Stomach smooth muscle (tissue), 2 donors: Measurements from ENCODE around the gene GPATCH4.

Experiments used
- H3K27ac ChIP-seq: one replicate; pipeline ENCODE4 v1.7.0; 2013; ENCODE audit warnings: mild to moderate bottlenecking, low read length, inconsistent platforms
- H3K27me3 ChIP-seq, 2 donors: one replicate each; pipeline ENCODE4 v1.7.0; 2013; ENCODE audit warnings: low read length in 2 of 2; ENCODE audit not compliant: insufficient read depth in 2 of 2, control insufficient read depth in 1 of 2
- H3K36me3 ChIP-seq, 2 donors: one replicate each; pipeline ENCODE4 v1.7.0; 2013; ENCODE audit warnings: low read length in 2 of 2; ENCODE audit not compliant: control insufficient read depth in 2 of 2, insufficient read depth in 2 of 2
- H3K4me1 ChIP-seq: one replicate; pipeline ENCODE4 v1.7.0; 2013; ENCODE audit warnings: low read length; ENCODE audit not compliant: control insufficient read depth, insufficient read depth
- H3K4me3 ChIP-seq, 2 donors: one replicate each; pipeline ENCODE4 v1.7.0; 2013; ENCODE audit warnings: low read length in 2 of 2
- H3K9ac ChIP-seq, 2 donors: one replicate each; pipeline ENCODE4 v1.7.0; 2013; ENCODE audit warnings: low read length in 2 of 2, mild to moderate bottlenecking in 1 of 2
- H3K9me3 ChIP-seq, 2 donors: one replicate each; pipeline ENCODE4 v1.7.0; 2013; ENCODE audit warnings: low read length in 2 of 2; ENCODE audit not compliant: control insufficient read depth in 2 of 2
- donor health status: healthy.
- donor health status: Pancreatic carcinoma.

Gene GPATCH4

DNA sequence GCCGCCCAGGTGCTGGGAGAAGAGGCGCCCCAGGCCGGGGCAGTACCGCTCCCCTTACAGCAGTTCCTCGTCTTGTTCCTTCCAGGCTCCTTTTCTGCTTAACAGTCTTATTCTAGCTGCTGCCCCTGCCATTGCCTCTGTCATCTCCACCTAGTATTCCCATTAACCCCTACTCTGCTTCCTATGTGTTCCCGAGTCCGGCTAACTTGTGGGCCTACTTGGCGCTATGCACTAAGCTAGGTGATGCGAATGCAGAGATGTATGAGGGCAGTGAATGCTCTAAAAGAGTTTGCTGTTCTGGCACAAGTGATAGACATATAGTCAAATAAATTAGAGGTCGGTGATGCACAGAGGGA is 28.6 kb downstream of the GPATCH4 start:
- Histone ChIP-seq H3K36me3 (no peaks in the 10 kb centered on the region), H3K9ac (no peak overlapping the region), H3K4me1 (peaks cover 13% of the 10 kb centered on the region), H3K9me3 (no peaks in the 10 kb centered on the region), H3K27me3 (peaks cover 0 to 5% of the 10 kb centered on the region in 2 donors), H3K27ac (no peak overlapping the region), H3K4me3 (peak overlapping the region; percentile 53 to 74)

DNA sequence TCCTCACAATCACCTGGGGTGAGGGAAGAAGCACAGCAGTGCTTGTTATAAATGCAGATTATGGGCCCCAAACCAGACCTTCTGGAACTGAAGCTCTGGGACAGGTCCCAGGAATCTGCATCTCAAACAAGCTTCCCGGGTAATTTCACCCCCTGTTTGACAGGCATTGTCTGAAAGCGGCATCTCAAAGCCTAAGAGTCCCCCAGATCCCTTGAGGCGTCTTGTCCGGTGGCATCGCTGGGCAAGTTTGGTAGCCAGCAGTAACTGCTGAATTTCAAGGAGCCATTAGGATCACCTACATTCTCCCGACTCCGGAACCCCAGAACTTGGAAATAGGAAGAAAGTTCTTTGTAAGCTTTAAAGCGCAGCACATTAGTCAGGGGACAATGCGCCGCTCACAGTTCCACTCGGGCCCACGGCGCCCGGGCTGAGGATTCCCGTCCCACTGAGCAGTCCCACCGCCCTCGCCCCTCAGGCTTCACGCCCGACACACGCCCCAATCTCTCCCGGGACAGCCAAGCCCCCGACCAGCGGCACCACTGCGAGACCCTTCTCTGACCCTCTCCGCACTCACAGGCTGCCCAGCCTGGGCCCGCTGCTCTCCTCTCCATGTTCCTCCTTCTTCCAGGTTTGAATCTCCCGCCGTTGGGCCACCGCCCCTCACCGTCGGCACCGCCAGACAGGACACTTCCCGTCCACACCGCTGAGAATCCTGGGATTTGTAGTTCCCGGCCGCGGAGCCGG is 29.2 kb downstream of the GPATCH4 start, which contains the start of gene IQGAP3:
Gene IQGAP3, minus strand, starts transcription at position 647 of the 744 bp plus-strand sequence. Its CDS starts 36 bp downstream, at position 611.
- no peaks in the 10 kb centered on the region for H3K9me3 ChIP-seq
- H3K9ac ChIP-seq, result peak within 1 kb of the TSS; percentile 29 to 55
- H3K4me1 ChIP-seq, result peaks cover 13% of the 10 kb centered on the region
- no peaks in the 10 kb centered on the region for H3K36me3 ChIP-seq
- H3K27ac ChIP-seq, result no peak within 1 kb of the TSS
- peaks cover 0 to 5% of the 10 kb centered on the region in 2 donors for H3K27me3 ChIP-seq
- H3K4me3 ChIP-seq, result peak within 1 kb of the TSS; percentile 53 to 74

DNA sequence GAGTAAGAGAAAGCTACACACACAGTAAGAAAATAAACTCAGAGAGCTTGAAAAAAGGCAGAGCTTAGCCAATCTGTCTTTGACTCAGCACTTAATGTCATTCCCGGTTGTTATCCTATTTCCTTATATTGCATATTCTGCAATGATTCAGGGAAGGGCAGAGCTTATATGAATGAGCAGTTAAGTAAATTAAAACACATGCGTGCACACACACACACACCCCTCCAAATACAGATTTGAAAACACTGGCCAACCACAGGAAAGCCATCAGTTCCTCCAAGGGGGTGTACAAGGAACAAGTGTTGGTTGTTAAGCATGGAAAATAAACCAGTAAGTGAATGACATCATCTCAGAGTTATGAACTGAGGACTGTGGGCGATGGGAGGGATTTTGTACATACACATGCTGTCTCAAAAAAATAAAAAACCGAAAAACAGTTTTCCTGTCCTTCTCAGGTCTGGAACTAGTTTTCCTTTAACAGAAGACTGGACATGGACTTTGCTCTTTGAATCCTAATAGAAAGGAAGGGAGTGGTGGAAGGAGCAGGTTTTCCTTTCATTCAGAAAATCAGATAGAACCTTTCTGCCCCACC is 29.9 kb downstream of the GPATCH4 start:
- no peak overlapping the region for H3K4me3 ChIP-seq
- H3K4me1 ChIP-seq, result peaks cover 13% of the 10 kb centered on the region
- no peak overlapping the region for H3K27ac ChIP-seq
- H3K9me3 ChIP-seq, result no peaks in the 10 kb centered on the region
- H3K36me3 ChIP-seq, result no peaks in the 10 kb centered on the region
- H3K27me3 ChIP-seq, result peaks cover 0 to 5% of the 10 kb centered on the region in 2 donors
- peak overlapping the region in 1 of 2 donors; percentile 55 for H3K9ac ChIP-seq

DNA sequence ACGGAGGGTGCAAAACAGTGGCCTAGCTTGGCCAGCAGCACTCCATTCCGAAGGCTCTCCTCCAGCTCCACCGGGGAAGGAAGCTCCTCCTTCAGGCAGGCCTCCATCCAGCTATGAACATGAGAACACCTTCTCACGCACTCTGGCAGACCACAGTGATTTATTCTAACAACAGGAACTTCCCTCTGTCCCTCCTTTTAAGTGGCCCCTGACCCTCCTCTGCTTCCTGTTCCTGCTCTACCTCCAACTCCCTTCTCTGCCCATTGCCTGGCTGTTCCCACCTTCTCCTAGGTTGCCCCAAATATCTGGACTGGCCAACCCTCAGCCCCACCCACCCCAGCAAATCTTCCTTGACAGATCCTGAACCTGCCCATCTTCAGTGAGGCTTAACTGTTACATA is 34.8 kb downstream of the GPATCH4 start:
- Histone ChIP-seq H3K4me3 (no peak overlapping the region), H3K36me3 (no peaks in the 10 kb centered on the region), H3K4me1 (no peaks in the 10 kb centered on the region), H3K27ac (no peak overlapping the region), H3K9ac (no peak overlapping the region), H3K27me3 (peaks cover 0 to 2% of the 10 kb centered on the region in 2 donors), H3K9me3 (no peaks in the 10 kb centered on the region)

DNA sequence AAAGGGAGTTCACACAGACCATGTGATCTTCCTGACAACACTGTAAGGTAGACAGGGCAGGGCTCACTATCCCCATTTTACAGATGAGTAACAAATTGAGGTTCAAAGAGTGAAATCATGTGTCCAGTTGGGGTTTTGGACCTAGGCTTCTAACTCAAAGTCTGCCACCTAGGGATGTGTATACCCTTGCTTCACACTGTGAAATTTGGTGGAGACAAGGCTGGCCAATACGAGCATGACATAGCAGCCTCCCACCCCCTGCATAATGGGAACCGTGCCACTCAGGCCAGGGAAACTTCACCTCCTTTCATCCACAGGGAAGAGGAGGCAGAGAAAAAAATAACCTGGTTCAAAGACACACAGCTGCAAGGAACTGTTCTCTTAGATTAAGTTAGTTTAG is 35.8 kb downstream of the GPATCH4 start:
- Histone ChIP-seq H3K4me1 (no peaks in the 10 kb centered on the region), H3K27ac (no peak overlapping the region), H3K4me3 (no peak overlapping the region), H3K9ac (no peak overlapping the region), H3K36me3 (no peaks in the 10 kb centered on the region), H3K9me3 (no peaks in the 10 kb centered on the region), H3K27me3 (peaks cover 0 to 2% of the 10 kb centered on the region in 2 donors)

DNA sequence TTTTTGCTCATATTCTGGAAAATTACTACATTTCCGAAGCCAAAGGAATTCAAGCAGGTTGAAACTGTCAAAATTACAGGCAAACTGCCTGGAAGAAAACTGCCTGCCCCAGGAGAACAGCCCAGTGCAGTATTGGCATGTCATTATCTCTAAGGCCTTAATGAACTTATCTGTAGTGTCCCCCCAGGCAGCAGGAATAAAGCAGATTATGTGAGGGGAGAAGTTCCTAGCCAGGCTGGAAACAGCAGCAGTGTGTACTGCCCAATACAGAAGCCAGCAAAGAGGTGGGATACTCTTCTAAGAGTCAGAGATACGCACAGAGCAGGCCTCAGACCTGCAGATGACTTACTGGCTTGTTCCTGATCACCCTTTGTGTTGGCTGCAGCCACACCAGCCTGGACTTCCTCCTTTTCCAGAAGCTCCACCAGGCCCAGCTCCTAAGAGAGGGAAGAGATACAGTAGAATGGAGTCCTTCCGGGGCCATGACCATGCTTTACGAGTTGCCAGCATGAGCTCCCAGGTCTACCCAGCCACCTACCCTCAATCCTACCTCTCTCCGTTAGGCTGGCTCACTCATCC is 40.6 kb downstream of the GPATCH4 start:
- Histone ChIP-seq H3K9me3 (no peaks in the 10 kb centered on the region), H3K27ac (no peak overlapping the region), H3K27me3 (no peaks in the 10 kb centered on the region), H3K36me3 (no peaks in the 10 kb centered on the region), H3K9ac (no peak overlapping the region), H3K4me1 (no peaks in the 10 kb centered on the region), H3K4me3 (no peak overlapping the region)

DNA sequence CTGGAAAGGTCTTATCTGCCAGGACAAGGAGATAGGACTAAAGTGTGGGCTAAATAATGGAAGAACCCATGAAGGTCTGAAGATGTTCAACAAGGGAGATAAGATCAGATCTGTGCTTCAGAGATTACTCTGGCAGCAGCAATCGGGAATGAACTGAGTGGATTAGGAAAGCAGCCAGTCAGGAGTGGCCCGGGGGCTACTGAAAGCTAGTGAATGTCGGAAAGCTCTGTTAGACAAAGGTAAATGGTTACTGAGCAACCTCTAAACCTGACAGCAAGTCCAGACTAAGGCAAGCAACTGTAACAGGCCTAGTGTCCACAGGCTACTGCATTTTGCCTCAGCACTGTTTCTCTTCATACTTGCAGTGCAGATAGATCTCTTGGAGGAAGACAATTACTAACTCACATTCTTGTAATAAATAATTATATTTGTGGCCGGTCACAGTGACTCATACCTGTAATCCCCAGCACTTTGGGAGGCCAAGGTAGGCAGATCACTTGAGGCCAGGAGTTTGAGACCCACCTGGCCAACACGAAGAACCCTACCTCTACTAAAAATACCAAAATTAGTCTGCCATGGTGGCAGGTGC is 41.4 kb downstream of the GPATCH4 start:
- no peak overlapping the region for H3K4me3 ChIP-seq
- H3K9ac ChIP-seq, result no peak overlapping the region
- no peak overlapping the region for H3K27ac ChIP-seq
- no peaks in the 10 kb centered on the region for H3K9me3 ChIP-seq
- no peaks in the 10 kb centered on the region for H3K36me3 ChIP-seq
- no peaks in the 10 kb centered on the region for H3K27me3 ChIP-seq
- no peaks in the 10 kb centered on the region for H3K4me1 ChIP-seq

DNA sequence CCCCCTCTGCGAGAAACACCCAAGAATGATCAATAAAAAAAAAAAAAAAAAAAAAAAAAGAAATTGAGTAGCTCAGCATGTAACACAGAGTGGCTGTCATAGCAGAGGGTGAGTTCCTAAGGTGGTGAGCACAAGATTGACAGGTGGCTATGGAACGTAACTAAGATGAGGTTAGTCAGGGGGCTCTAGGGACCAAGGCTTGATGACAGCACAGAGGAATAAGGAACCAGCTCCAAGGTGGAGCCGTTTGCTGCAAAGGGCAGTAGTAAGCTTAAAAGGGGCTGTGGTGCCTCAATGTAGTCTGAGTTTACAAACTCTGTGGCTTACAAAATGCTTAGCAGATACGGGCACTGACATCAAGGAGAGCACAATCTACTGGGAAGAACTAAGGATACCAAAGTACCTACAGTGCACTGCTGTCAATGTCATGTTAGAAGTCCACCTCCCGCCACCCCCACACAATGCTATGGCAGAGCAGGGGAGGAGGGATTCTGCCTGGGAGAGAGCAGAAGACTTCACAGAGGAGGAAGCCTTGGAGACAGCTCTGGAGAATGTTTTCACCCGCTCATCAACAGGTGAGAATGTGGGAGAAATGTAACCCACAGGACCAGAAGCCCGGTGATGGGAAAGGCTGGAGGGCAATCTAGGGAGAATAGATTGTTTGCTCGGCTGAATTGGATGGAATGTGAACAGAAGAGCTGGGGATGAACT is 42.0 kb downstream of the GPATCH4 start:
- Histone ChIP-seq H3K9me3 (no peaks in the 10 kb centered on the region), H3K27me3 (no peaks in the 10 kb centered on the region), H3K36me3 (no peaks in the 10 kb centered on the region), H3K4me3 (no peak overlapping the region), H3K4me1 (peaks cover 2% of the 10 kb centered on the region), H3K27ac (no peak overlapping the region), H3K9ac (no peak overlapping the region)

DNA sequence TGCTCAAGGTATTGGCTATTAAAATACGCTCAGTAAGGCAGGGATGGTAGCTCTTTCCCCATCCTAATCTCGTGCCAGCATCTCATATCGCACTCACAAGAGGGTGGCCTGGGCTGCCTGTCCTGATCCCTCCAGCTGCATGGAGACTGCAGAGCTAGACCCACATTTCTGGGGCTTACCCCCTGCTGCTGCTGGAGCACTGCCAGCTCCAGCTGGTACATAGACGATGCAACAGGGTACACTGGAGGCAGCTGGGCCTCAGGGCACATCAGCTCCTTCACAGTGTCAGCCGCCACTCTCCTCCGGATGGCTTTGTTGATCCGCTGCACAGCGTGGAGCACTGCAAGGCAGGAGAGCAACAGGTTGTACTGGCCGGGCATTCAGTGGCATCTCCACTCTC is 44.9 kb downstream of the GPATCH4 start:
- H3K36me3 ChIP-seq, result no peaks in the 10 kb centered on the region
- no peak overlapping the region for H3K4me3 ChIP-seq
- H3K27ac ChIP-seq, result no peak overlapping the region
- H3K9ac ChIP-seq, result no peak overlapping the region
- H3K9me3 ChIP-seq, result no peaks in the 10 kb centered on the region
- no peaks in the 10 kb centered on the region for H3K27me3 ChIP-seq
- H3K4me1 ChIP-seq, result peaks cover 9% of the 10 kb centered on the region

DNA sequence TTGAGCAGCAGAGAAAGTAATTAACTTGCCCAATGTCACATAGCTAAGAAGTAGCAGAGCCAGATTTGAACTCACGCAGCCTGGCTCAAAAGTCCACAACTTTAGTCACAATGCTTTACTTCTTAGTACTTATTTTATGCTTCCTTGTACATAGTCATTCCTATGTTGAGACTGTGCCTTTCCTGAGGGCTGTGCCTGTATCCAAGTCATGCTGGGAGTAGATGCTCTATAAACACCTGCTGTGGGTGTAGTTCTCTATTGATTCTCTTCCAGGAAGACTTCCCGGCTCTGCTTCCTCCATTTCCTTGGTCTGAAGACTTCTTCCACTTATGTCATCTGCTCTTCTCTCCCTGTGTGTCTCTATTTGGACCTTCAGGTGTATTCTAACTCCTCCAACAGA is 45.6 kb downstream of the GPATCH4 start:
- Histone ChIP-seq H3K9ac (no peak overlapping the region), H3K27me3 (no peaks in the 10 kb centered on the region), H3K27ac (no peak overlapping the region), H3K4me1 (peaks cover 9% of the 10 kb centered on the region), H3K9me3 (no peaks in the 10 kb centered on the region), H3K4me3 (no peak overlapping the region), H3K36me3 (no peaks in the 10 kb centered on the region)
